Activated CD4-positive, alpha-beta T cell treated with anti-CD3 and anti-CD28 coated beads, Interleukin-2, amount 50 U/mL, for 24 hours (primary cell): Measurements from ENCODE around the gene QRICH1.

ENCODE experiments used
- DNase-seq, 2 donors: peaks; one replicate each; pipeline ENCODE4 v3.0.0-alpha.2; 2020; ENCODE audit warnings: low read depth in 1 of 2, low spot score in 1 of 2

The QRICH1 gene

DNA sequence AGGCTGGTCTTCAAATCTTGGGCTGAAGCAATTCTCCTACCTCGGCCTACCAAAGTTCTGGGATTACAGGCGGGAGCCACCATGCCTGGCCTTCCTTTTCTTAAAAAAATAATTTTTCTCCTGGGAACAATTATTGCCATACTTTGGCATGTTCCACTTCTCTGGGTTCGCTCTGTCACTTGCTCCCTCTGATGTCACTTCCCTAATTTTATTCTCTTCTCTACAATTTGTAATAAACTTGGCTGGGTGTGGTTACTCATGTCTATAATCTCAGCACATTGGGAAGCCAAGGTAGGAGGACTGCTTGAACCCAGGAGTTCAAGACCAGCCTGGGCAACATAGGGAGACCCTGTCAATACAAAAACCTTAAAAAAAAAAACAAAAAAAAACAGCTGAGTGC is 58.6 kb downstream of the QRICH1 start:
- DNase-seq = no peak

DNA sequence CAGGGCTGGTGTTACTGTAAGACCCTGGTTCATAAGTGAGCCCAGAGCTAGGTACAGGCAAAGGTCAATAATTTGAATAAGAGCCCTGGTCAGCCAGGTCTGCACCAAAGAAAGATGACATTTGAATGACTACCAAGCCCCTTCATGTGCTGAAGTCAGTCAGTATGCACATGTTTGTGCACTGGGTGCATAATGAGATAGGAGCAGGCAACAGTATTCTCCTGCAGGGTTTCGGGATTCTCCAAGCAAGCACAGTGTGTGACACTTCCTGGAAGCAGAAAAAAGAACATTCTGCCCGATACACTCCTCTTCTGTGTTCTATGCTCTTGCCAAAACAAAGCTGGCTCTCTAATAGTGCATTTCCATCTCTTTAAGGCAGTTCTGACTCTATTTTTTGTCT is 59.2 kb downstream of the QRICH1 start:
- DNase-seq = no peak

DNA sequence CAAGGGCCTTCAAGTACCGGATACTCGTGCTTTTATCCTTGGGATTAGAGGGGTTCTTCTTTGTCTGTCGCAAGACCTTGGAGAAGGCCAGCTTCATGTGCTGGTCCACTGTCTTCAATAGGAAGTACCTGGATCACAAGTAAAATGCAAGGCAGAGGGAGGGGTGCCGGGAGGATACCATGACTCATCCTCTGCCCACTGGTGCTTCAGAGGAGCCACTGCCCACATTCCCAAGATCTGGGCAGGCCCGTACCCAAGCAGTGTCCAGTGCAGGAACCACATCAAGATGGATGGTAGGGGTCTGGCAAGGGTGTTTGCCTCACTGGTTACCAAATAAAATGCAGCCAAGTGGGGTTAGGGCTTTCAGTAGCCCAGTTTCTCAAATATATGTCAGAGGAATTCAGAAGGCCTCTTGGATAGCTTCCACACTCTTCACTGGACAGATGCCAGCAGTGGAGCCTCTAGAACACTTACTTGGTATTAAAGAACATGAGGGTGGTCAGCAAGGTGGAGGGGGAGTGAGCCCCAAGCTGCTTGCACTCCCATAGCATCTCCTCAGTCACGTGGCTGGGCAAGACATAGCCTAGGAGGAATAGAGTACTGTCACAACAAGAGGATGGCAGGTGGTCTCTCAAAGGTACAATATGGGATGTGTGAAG is 61.1 kb downstream of the QRICH1 start:
- no peak for DNase-seq

- no peak for DNase-seq
Observed at GRCh38 chr3:49030321-49030720, 63.5 kb downstream of the QRICH1 start.

GRCh38 chr3:49029563-49029884 is 64.3 kb downstream of the QRICH1 start:
- DNase-seq = no peak

GRCh38 chr3:49028673-49029562 is 65.0 kb downstream of the QRICH1 start, which contains the start of gene IMPDH2:
IMPDH2 (minus strand) TSS chr3:49029398; CDS start chr3:49029350, 48 bp downstream.
- DNase-seq = peak; percentile 89 to 94

DNA sequence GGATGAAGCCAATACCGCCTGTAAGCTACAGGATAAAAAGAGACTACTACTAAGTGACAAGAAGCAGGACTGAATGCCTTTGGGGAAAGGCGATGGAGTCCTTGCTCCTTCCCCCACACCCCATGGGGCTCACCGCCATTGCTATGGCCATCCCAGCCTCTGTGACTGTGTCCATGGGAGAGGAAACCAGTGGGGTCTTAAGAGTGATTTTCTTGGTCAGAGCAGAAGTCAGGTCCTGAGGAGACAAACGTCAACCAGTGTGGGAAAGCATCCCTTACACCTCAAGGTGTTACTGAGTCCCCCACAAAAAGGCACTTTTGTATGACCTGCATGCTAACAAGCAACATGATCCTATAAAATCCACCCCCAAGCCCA is 65.6 kb downstream of the QRICH1 start:
- no peak for DNase-seq

DNA sequence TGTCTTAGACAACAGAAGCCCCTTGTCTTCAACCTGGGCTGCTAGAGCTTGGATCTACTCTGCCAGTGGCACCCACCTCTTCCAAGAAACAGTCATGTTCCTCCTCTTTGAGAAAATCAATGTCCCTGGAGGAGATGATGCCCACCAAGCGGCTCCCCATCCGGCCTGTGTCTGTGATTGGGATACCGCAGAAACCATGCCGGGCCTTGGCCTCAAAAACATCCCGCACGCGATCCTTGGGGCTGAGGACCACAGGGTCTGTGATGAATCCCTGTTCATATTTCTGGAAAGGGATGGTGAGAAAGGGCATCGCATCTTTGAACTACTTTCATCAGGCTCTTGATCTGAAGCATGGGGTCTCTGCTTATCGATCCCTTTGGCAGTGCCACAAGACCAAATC is 66.2 kb downstream of the QRICH1 start:
- DNase-seq = no peak

- no peak for DNase-seq
Observed at GRCh38 chr3:49026536-49026935, 67.3 kb downstream of the QRICH1 start.

DNA sequence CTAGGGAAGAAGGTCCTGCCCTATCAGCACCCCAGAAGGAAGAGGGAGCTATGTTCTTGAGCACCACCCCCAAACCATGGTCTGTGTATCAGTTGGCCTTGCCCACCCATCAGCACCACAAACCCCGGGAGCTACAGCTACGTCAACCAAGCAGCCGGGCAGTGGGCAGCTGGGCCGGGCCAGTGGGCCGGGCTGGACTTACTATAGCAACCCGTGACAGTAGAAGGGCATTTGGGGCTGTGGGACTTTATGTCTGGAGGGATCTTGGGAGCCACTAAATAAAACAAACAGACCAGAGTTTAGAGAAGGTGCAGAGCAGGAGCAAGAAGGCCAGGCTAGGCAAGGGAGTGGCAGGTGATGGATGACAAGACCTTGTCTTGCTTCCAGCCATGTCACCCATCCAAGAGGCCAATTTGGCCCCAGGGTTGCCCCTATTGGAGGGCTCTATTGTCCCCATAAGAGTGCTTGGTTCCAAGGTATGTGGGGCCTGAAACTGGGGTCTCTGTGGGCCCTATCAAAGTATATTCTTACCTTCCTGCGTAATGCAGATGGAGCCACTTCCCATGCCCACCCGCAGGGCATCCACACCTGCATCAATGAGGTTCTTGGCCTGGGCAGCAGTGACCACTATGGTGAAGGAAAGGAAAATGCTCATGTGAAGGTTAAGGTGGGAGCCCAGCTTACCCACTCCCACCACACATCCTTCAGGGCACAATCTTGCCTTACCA is 67.9 kb downstream of the QRICH1 start:
- no peak for DNase-seq

GRCh38 chr3:49025005-49025792 is 68.7 kb downstream of the QRICH1 start:
- DNase-seq = no peak

DNA sequence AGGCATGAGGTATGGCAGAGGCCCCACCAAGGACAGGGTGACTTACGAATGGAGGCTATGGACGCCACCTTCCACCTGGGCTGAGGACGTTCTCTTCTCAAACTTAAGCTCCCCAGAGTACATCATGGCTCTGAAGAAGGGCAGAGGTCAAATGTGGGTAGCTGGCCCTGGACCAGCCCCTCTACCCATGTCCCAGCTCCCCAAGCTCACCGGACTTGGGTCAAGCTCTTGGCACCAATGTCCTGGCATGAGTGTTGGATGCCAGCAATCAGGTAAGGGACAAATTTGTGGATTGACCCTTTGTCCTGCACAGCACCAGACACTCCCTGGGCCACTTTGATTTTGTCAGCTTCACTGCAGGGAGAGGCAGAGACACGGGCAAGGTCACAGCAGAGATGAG is 69.4 kb downstream of the QRICH1 start:
- DNase-seq = no peak

GRCh38 chr3:49023775-49024174 is 70.1 kb downstream of the QRICH1 start:
- no peak for DNase-seq

- DNase-seq = no peak
Observed at GRCh38 chr3:49022688-49023171, 71.1 kb downstream of the QRICH1 start.

DNA sequence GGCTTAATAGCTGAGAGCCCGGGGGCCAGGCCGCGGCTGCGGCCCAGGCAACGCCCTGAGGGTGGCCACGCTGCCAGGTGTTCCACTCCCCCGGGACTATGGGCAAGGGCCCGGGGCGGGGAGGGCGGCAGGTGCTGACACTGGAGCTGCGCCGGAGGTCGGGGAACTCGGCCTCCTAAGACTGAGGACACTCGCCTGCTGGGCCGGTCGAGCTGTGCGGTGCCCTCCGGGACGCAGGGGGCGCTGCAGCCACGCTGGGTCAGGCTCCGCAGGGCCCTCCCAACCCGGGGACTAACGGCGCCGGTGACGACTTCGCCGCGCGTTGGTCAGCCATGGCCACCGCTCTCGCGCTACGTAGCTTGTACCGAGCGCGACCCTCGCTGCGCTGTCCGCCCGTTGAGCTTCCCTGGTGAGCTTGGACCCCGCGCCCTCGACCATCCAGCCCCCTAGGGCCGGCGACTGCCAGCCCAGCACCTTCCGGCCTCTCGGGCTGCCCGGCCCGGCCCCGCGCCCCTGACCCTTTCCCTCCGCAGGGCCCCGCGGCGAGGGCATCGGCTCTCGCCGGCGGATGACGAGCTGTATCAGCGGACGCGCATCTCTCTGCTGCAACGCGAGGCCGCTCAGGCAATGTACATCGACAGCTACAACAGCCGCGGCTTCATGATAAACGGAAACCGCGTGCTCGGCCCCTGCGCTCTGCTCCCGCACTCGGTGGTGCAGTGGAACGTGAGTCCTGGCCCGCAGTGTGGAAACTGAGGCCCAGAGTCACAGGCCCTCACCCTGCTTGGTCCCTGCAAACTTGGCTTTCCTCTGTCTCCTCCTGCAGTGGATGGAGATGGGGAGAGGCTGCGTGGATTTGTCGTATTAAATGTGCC is 71.8 kb downstream of the QRICH1 start, which contains the start of gene NDUFAF3:
TSS of gene NDUFAF3 (plus strand) at position 309 of the 875 bp plus-strand sequence. CDS start at position 333, 24 bp downstream.
- DNase-seq = peak; percentile 88 to 92

GRCh38 chr3:49021213-49021812 is 72.6 kb downstream of the QRICH1 start:
- DNase-seq = peak; percentile 89 to 97

DNA sequence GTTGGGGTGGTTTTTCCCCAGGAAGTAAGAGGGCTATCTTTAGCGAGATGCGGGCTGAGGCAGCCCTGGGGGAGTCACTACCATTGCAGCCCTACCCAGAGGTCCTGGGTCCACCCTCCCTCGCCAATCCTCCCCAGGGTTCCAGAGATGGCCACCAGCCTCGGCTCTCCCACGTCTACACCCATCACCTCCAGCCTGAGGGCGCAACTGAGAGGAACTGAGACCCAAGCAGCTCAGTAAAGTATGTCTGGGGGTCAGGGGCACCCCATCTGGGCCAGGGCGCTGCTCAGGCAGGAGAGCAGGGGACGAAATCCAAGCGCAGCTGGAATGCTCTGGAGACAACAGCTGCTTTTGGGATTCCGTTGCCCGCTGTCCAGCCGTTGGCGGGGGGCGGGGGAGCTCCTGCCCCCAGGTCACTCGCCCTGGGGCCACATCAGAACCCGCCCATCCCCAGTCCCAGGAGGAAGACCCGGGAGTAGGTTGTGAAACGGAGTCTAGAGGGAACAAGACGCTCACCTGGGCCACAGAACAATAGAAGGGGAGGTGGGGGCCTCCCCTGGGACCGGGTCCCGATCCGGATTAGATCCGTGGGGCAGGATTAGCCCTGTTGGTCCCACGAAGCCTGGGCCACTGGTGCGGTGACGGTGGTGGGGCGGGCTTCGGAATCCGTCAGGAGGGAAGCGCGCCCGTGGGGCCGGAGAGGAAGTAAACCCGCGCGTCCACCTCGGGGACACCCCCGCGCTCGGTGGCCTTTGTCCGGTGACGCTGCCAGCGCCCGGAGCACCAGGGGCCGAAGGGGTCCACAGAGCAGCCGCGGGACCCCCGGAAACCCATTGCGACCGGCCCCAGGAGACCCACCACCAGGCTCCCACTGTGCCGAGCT is 73.3 kb downstream of the QRICH1 start:
- DNase-seq = no peak

- no peak for DNase-seq
Observed at GRCh38 chr3:49019941-49020329, 73.9 kb downstream of the QRICH1 start.

DNA sequence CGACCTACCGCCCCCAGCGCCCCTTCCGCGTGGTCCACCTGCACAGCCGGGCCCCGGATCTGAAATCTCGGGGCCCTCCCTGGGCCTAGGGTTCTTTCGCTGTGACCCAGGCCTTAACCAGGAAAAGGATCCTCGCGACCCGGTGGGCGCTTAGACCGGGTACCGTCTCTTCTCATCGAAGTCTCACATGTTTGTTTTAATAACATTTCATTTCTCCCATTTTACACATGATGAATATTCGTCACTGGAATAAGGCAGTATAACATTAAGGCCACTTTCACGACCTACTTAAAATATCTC is 75.2 kb downstream of the QRICH1 start:
- no peak for DNase-seq
